Upper lobe of left lung (tissue), 6 donors: Measurements from ENCODE around the gene THBS3. TPM values are rescaled to one million over a fixed set of nuclear protein-coding genes. Genes with fewer than 3 reads are reported as not detected.
A peak's percentile ranks its signal among the peaks of the same experiment; 100 is the strongest.
"Not testable (repeated sequence)": the region's sequence is repeated elsewhere in the genome, so short reads cannot be mapped to it uniquely, and the experiment has no call there.

Experiments
- ATAC-seq, 2 donors: fragments of 200-7000 bp; cut with Tn5 transposase; one replicate each; pipeline ENCODE4 v1.9.1; 2022; ENCODE audit warnings: mild to moderate bottlenecking in 2 of 2, moderate library complexity in 2 of 2; ENCODE audit not compliant: low FRiP score in 2 of 2
- DNase-seq, 2 donors: peaks; one replicate each; pipeline ENCODE4 v3.0.0-alpha.2; 2019 to 2020
- H3K27ac ChIP-seq, 4 donors: fragments of 200-600 bp; sonication (generic); one replicate each; pipeline ENCODE4 v1.5.1; 2016 to 2019
- H3K27me3 ChIP-seq, 4 donors: fragments of 200-600 bp; sonication (generic); one replicate each; pipeline ENCODE4 v1.5.1; 2017 to 2019
- H3K36me3 ChIP-seq, 4 donors: fragments of 200-600 bp; sonication (generic); one replicate each; pipeline ENCODE4 v1.5.1; 2016 to 2019
- H3K4me1 ChIP-seq, 4 donors: fragments of 200-600 bp; sonication (generic); one replicate each; pipeline ENCODE4 v1.5.1; 2018 to 2019
- H3K4me3 ChIP-seq, 4 donors: fragments of 200-600 bp; sonication (generic); one replicate each; pipeline ENCODE4 v1.5.1; 2017 to 2019; ENCODE audit warnings: mild to moderate bottlenecking in 2 of 4, moderate library complexity in 1 of 4
- H3K9me3 ChIP-seq, 4 donors: fragments of 200-600 bp; sonication (generic); one replicate each; pipeline ENCODE4 v1.5.1; 2018 to 2019
- EP300 ChIP-seq, 4 donors: sonication (generic); formaldehyde crosslinking; IDR thresholded peaks; one replicate each; pipeline ENCODE4 v1.5.1; 2017; ENCODE audit warnings: antibody characterized with exemption in 4 of 4, control low read depth in 2 of 4
- POLR2A ChIP-seq, 4 donors: fragments of 450-650 bp; IDR thresholded peaks; one replicate each; pipeline ENCODE4 v1.5.1; 2016 to 2017; ENCODE audit warnings: antibody characterized with exemption in 4 of 4, mild to moderate bottlenecking in 2 of 4
- POLR2AphosphoS5 ChIP-seq, 2 donors: sonication (generic); formaldehyde crosslinking; IDR thresholded peaks; one replicate each; pipeline ENCODE4 v1.5.1; 2017; ENCODE audit warnings: antibody characterized with exemption in 2 of 2
- WGBS, 2 donors: methylation state at CpG; one replicate each; pipeline ENCODE4 v1.1.5; 2017 to 2018; 5-methylcytosine and 5-hydroxymethylcytosine counted together
- total RNA-seq, 6 donors: library from RNA; depleted of rRNA in 4 of 6; stranded (reverse); fragments of >200 nt in 4 of 6; gene quantifications; one replicate each; pipeline versions ENCODE4 v1.1.0 to v1.2.1, GENCODE V29; 2016 to 2021
- TF ChIP-seq, protein P1 (sequence below), 6 experiments: fragments of 450-650 bp in 4 of 6; fragments of 200-600 bp in 2 of 6; sonication (generic) in 2 of 6; IDR thresholded peaks; one replicate each; pipeline ENCODE4 v1.5.1; 2016 to 2019; ENCODE audit warnings: antibody characterized with exemption in 6 of 6
- donor health status: DM: no; HTN: no; CAD: no; lungs with moderate emphysema.
- donor health status: DM: no; HTN: yes; CAD: no; lungs with severe emphysema.

Gene THBS3
- total RNA-seq, 6 donors from 2014 or later = 18.3 to 97.4 (median 27.6) TPM

DNA sequence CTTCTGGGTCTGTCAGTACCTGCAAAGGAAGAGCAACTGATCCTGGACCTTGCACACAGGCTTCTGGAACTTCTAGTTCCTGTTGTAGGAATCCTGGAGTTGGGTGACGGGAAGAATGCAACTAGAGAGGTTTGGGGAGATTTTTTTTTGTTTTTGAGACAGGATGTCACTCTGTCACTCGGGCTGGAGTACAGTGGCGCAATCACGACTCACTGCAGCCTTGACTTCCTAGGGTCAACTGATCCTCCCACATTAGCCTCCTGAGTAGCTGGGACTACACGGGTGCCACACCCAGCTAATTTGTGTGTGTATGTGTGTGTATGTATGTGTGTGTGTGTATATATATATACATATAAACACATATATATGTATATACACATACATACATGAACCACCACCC is 28.8 kb upstream of the THBS3 start:
- DNase-seq (no peak), ATAC-seq (no peak)
- Histone ChIP-seq H3K27me3 (no peaks in the 10 kb centered on the region), H3K4me3 (no peak overlapping the region), H3K4me1 (peaks cover 9 to 18% (median 13%) of the 10 kb centered on the region in 4 donors), H3K27ac (no peak overlapping the region), H3K9me3 (no peaks in the 10 kb centered on the region), H3K36me3 (peaks cover 11 to 37% (median 21%) of the 10 kb centered on the region in 4 donors)
- TF ChIP-seq, protein P1, sequence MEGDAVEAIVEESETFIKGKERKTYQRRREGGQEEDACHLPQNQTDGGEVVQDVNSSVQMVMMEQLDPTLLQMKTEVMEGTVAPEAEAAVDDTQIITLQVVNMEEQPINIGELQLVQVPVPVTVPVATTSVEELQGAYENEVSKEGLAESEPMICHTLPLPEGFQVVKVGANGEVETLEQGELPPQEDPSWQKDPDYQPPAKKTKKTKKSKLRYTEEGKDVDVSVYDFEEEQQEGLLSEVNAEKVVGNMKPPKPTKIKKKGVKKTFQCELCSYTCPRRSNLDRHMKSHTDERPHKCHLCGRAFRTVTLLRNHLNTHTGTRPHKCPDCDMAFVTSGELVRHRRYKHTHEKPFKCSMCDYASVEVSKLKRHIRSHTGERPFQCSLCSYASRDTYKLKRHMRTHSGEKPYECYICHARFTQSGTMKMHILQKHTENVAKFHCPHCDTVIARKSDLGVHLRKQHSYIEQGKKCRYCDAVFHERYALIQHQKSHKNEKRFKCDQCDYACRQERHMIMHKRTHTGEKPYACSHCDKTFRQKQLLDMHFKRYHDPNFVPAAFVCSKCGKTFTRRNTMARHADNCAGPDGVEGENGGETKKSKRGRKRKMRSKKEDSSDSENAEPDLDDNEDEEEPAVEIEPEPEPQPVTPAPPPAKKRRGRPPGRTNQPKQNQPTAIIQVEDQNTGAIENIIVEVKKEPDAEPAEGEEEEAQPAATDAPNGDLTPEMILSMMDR (IDR thresholded peaks at IDR 0.05) = no peak
- TF ChIP-seq POLR2A (IDR thresholded peaks at IDR 0.05) (no peak), EP300 (IDR thresholded peaks at IDR 0.05) (no peak), POLR2AphosphoS5 (IDR thresholded peaks at IDR 0.05) (no peak)
- whole genome bisulfite sequencing, 2 donors = 59 to 70% methylated on average over 5 of the region's 5 CpGs

- peaks cover 11 to 37% (median 21%) of the 10 kb centered on the region in 4 donors for H3K36me3 ChIP-seq
- DNase-seq, ATAC-seq, H3K4me1 ChIP-seq, H3K4me3 ChIP-seq, H3K27ac ChIP-seq, H3K27me3 ChIP-seq, H3K9me3 ChIP-seq: not testable (repeated sequence)
- 85 to 92% methylated on average over 2 to 6 of the region's 9 CpGs for WGBS, 2 donors
Measured at GRCh38 chr1:155235375-155235774, 27.7 kb upstream of the THBS3 start.

DNA sequence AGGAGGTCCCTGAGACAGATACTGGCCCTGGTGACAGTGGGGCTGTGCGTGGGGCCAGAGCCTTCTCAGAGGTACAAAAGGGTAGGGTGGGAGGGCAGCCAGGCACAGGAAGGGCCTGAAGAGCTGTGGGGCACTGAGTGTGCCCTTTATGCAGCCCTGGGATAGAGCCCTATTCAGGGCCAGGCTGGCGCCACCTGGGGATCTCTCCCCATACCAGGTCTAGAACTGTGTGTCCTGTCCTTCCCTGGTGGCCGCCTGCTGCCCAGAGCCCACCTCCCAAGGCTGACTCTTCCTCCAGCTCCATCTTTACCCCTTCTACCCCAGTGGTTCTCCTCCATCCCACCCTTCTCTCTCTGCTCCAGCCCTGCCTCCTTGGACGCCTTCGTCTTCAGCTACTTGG is 25.8 kb upstream of the THBS3 start:
- not testable (repeated sequence) for H3K27ac ChIP-seq, H3K4me3 ChIP-seq, H3K27me3 ChIP-seq, DNase-seq, ATAC-seq, H3K9me3 ChIP-seq, H3K4me1 ChIP-seq
- 100% methylated on average over 1 of the region's 5 CpGs for WGBS, 2 donors
- peaks cover 11 to 30% (median 19%) of the 10 kb centered on the region in 4 donors for H3K36me3 ChIP-seq

DNA sequence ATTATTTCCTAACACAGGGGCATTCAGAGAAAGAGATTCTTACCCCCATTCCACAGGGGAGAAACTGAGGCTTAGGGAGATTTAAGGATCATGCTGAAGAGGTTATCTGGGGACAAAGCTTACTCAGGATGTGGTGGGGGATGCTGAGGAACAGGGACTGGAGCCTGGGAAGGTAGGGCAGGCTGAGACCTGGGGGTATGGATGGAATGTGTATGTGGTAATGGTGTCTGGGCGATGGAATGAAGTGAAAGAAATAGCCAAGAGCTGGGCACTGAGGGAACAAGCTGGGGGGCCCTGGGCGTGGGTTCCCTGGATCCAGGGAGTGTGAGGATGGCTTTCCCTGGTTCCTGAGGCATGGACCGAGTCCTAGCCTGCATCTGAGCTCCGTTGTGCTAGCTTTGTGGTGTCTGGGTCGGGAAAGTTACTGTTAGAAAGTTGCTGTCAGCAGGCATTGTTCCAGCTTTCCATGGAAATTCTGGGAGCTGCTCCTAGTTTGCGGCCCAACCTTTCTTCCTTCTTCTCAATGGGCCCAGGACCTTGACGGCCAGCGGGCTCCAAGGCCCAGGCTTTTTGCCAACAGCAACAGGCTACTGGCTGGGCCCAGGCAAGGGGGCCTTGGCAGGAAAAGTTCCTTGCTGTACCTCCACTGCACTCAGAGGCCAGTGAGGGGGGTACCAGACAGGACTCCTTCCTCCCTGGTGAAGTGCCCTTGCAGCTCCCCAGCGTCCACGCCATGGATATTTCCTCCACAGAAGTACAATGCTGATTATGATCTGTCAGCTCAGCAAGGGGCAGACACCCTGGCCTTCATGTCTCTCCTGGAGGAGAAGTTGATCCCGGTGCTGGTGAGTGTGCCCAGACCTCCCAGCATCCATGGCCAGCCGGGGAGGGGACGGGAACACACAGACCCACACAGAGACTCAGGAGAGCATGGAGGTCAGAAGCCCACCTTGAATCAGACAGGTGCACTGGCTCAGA is 24.6 kb upstream of the THBS3 start:
- H3K27me3 ChIP-seq, H3K27ac ChIP-seq, ATAC-seq, H3K4me3 ChIP-seq, DNase-seq, H3K9me3 ChIP-seq, H3K4me1 ChIP-seq: not testable (repeated sequence)
- 59 to 86% methylated on average over 4 to 11 of the region's 13 CpGs for WGBS, 2 donors
- peaks cover 7 to 22% (median 13%) of the 10 kb centered on the region in 4 donors for H3K36me3 ChIP-seq

DNA sequence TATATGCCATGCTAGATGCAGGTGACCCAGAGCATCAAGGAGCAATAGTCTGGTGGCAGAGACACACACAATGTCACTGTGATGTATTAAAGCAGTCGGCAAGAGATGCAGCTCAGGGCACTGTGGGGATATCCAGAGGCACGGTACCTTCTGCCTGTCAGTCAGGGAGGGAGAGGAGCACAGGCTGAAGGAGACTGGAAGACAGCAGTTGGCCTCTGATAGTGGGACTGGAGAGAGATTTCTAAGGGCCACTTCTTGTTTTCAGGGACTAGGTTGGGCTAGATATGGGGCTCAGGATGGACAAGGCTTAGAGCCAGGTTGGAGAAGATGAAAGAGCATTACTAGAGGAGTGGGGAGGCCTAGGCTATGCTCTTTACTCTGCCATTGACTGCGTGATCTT is 23.6 kb upstream of the THBS3 start:
- not testable (repeated sequence) for DNase-seq, ATAC-seq, H3K9me3 ChIP-seq, H3K4me3 ChIP-seq, H3K27me3 ChIP-seq, H3K27ac ChIP-seq
- Histone ChIP-seq H3K4me1 (peaks cover 8 to 14% (median 11%) of the 10 kb centered on the region in 4 donors), H3K36me3 (peaks cover 3 to 12% (median 5%) of the 10 kb centered on the region in 4 donors)
- 48 to 57% methylated on average over 3 of the region's 3 CpGs for WGBS, 2 donors

DNA sequence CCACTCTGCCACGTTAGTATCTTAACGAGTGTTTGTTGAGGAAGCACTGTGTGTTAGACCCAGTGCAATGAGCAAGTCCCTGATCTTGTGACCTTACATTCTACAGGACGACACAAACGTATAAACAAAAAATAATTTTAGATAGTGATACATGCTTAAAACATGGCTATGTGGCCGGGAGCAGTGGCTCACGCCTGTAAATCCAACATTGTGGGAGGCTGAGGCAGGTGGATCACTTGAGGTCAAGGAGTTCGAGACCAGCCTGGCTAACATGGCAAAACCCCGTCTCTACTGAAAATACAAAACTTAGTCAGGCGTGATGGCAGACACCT is 20.4 kb upstream of the THBS3 start:
- ATAC-seq (no peak), DNase-seq (no peak)
- WGBS, 2 donors = 54 to 57% methylated on average over 9 of the region's 9 CpGs
- no peaks in the 10 kb centered on the region for H3K9me3 ChIP-seq
- no peaks in the 10 kb centered on the region for H3K36me3 ChIP-seq
- peaks cover 20 to 31% (median 27%) of the 10 kb centered on the region in 4 donors for H3K4me1 ChIP-seq
- H3K27ac ChIP-seq = peak overlapping the region; percentile 70 to 86 (median 82)
- no peak for TF ChIP-seq EP300 (IDR thresholded peaks at IDR 0.05)
- TF ChIP-seq, protein P1 (IDR thresholded peaks at IDR 0.05) = no peak
- TF ChIP-seq POLR2A (IDR thresholded peaks at IDR 0.05) = no peak
- TF ChIP-seq POLR2AphosphoS5 (IDR thresholded peaks at IDR 0.05) = no peak
- H3K27me3 ChIP-seq = no peaks in the 10 kb centered on the region
- peak overlapping the region in 3 of 4 donors; percentile 52 to 63 (median 59) for H3K4me3 ChIP-seq
